ENCODE measurements around the gene TMBIM6.

DNA sequence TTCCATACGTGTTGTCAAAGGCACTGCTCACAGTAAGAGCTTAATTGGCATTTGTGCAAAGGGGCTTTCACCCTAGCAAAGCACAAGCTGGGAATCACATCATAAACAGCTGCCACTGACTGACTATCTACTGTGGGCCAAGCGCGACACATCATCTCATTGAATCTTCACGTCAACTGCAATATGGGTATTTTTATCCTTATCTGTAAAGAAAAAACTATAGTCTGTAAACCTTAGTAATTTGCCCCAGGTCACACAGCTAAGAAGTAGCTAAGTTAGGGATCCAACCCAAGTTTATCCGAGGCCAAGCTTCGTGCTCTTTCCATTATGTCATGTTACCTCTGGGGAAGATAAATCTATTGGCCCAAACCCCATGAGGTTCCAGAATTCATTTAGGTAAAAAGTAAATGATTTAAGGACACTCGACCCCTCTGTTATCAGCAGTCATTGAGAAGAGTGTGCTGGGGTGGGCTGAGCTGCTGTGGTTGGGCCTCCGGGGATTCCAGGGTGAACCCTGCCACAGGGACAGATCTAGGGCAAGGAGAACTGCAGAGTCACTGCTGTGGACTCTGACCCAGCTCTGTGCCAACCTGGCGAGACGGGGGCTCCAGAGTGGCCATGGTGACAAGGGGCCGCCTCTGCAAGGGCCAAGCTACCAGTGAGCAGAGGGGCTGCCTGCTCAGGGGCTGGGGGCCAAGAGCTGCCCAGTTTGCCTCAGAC is 59.2 kb downstream of the TMBIM6 start:
- TF ChIP-seq POLR2AphosphoS5 (IDR thresholded peaks at IDR 0.05; ENCODE audit: low read depth, low read length): no peak
- TF ChIP-seq POLR2A (IDR thresholded peaks at IDR 0.05; ENCODE audit: low read depth, low read length): no peak
- TF ChIP-seq SPI1 (IDR thresholded peaks at IDR 0.05; ENCODE audit: low read depth, low read length): no peak
- no peak for TF ChIP-seq TAF1 (IDR thresholded peaks at IDR 0.05; ENCODE audit: low read depth, low read length)
- TF ChIP-seq PAX5 (IDR thresholded peaks at IDR 0.05; ENCODE audit: insufficient read depth, low read length, severe bottlenecking): no peak

Data from GM12891 (cell line).